RWPE1 (cell line): ENCODE results near the gene ADIPOR2.
"Not testable (repeated sequence)": the region's sequence is repeated elsewhere in the genome, so short reads cannot be mapped to it uniquely, and the experiment has no call there.

Source experiments
- CTCF ChIA-PET: fragments of 350-600 bp; sonication (Branson Sonifier 250); formaldehyde crosslinking; extraction: SDS; loops from one replicate; lab custom pipeline; 2021; lab: Yijun Ruan, JAX
- POLR2A ChIA-PET: fragments of 400-600 bp; formaldehyde crosslinking; extraction: SDS; loops from one replicate; lab custom pipeline; 2020; ENCODE audit warnings: antibody characterized with exemption; ENCODE audit not compliant: low non-redundant PET; lab: Yijun Ruan, JAX
- DNase-seq: peaks from one replicate; pipeline ENCODE4 v3.0.0; 2012; ENCODE audit warnings: low spot score
- H3K27ac ChIP-seq: fragments of 450-650 bp; 2 replicates; pipeline ENCODE4 v1.5.1; 2017
- TF ChIP-seq, protein P1 (sequence below): fragments of 450-650 bp; conservative IDR thresholded peaks from 2 replicates; pipeline ENCODE4 v1.5.1; 2017; ENCODE audit warnings: low read depth, mild to moderate bottlenecking

The ADIPOR2 gene

DNA sequence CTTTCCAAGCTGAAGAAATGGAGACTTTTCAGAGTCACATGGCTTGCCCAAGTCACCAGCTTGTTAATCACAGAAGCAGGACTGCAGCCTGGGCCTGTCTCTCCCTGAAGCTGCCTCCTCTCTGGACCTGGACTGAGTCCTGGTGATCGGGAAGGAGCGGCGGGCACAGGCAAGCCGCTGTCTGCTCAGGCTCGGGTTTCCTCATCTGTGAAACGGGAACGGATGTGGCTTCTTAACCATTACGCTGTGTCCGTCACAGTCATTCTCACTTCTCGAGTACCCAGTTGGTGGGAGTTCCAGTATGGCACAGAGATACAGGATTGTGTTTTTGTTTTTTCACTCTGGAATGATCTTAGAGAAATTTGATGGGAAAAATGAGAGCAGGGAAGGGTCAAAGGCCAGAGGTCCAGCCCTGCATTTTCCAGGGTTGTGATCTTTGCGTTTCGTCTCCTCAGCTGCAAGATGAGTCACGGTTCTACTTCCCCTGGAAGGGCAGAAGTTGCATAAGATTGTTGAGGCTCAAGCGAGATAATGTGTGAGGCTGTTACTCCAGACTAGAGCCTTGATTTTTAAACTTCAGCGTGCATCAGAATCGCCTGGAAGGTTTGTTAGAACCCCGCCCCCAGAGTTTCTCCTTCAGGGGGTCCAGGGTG, 121.9 kb downstream of the ADIPOR2 start:
- ChIA-PET POLR2A (no interaction called here), CTCF (interaction anchor here (0.7 to 0.8 kb wide), 2 partner anchors 17 to 582 kb away, joined by 3 read pairs; no protein-coding TSS in a partner anchor)
- no peak for DNase-seq
- TF ChIP-seq, protein P1, sequence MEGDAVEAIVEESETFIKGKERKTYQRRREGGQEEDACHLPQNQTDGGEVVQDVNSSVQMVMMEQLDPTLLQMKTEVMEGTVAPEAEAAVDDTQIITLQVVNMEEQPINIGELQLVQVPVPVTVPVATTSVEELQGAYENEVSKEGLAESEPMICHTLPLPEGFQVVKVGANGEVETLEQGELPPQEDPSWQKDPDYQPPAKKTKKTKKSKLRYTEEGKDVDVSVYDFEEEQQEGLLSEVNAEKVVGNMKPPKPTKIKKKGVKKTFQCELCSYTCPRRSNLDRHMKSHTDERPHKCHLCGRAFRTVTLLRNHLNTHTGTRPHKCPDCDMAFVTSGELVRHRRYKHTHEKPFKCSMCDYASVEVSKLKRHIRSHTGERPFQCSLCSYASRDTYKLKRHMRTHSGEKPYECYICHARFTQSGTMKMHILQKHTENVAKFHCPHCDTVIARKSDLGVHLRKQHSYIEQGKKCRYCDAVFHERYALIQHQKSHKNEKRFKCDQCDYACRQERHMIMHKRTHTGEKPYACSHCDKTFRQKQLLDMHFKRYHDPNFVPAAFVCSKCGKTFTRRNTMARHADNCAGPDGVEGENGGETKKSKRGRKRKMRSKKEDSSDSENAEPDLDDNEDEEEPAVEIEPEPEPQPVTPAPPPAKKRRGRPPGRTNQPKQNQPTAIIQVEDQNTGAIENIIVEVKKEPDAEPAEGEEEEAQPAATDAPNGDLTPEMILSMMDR, result no peak
- H3K27ac ChIP-seq, result no peak overlapping the region

DNA sequence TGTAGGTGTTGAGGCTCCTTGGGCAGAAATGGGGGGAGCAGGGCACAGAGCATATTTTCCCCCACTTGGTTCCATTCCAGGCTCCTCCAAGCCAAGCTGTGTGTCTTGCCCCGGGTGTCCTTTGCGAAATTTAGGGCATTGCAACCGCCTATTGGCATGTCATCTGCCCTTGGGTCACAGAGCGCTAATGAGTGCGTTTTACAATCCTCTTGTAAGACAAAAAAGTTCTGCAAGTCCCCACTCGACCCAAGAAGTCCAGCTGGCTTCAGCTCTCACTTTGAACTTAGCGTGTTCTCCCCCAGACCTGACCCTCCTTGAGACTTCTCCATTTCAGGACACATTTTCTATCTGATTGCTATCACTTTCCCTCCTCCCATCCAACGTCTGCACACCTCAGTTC, 123.4 kb downstream of the ADIPOR2 start:
- TF ChIP-seq, protein P1, result no peak
- POLR2A ChIA-PET, result no interaction called here
- CTCF ChIA-PET, result interaction anchor here (0.6 kb wide), 1 partner anchor 310 kb away, joined by 3 read pairs; no protein-coding TSS in a partner anchor
- no peak for DNase-seq
- H3K27ac ChIP-seq, result no peak overlapping the region

DNA sequence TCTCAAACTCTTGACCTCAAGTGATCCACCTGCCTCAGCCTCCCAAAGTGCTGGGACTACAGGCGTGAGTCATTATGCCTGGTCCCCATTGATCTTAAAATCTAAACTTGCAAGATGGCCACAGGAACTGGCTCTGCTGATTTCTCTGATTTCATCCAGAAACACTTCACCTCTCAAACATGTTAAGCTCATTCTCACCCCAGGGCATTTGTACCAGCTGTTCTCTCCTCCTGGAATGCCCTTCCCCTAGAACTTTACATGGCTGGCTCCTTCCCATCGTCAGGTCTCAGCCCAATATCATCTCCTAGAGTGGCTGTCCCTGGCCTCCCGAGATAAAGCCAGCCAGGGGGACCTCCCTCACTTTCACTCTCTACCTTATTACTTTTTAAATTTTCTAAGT, 124.2 kb downstream of the ADIPOR2 start:
- no peak overlapping the region for H3K27ac ChIP-seq
- POLR2A ChIA-PET, result no interaction called here
- no peak for DNase-seq
- TF ChIP-seq, protein P1, result no peak
- CTCF ChIA-PET, result interaction anchor here (0.6 kb wide), 1 partner anchor 1205 kb away, joined by 4 read pairs; no protein-coding TSS in a partner anchor

DNA sequence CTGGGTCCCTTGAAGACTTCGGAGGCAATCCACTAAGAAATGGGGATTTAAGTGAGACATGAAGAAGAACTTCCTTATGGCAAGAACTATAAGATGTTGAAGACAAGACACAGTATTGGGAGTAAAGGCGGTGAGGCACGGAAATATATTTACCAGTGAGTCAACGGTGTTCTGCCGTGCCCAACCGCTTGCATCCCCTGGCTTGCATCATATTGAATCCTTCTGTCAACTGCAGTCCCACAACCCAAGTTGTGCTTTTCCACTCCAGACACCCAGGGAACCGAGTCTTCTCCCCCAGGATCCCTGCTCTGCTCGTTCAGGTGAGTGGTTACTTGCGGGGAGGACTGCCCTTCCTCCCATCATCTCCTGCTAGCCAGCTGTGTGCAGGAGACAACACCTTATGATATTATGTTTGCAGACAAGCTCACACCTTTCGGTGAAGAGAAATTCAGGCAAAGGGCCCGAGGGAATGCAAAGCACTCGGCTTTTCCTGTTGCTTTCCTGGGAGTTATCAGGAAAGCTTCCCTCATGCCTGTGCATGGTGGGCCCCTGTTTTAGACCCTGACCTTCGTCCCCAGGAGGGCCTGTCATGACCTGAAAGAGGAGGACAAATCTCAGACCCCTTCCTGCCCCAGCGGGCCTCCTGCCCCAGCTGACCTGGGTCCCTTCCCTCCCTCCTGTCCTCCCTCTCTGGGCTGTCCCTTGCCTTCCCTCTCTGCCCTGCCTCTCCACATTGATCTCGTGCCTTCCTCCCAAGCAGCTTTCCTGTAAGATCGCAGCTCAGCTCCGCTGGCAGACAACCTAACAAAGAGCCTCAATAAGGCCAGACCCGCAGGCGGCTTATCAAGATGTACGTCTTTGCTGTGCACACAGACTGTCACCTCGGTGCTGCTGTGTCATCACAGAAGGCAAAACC, 125.2 kb downstream of the ADIPOR2 start:
- ChIA-PET POLR2A (no interaction called here), CTCF (interaction anchor here (0.5 kb wide), 1 partner anchor 85 kb away, joined by 7 read pairs; no protein-coding TSS in a partner anchor)
- TF ChIP-seq, protein P1, result no peak
- no peak overlapping the region for H3K27ac ChIP-seq
- no peak for DNase-seq

DNA sequence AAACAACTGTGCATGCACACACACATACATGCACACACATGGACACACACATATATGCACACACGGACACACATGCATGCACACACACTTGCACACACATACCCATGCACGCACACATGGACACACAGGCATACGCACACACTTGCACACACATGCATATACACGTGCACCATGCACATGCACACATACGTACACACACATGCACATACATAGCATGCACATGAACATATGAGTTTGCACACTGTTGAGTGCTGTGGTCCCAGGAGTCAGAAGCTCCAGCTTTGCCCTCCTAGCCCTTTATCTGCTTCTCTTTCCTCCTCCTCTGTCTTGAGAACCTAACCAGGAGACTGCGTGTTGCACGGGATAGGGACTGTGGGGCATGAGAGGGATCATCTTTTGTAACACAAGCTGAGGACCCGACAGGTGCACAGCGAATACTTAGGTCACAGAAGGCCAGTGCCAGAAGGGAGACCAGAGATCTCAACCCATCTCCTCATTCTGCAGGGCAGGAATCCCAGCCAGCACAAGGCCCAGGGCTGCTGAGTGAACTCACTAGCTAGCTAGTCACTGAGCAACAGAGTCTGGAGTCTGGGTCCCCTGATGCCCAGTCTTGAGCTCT, 126.0 kb downstream of the ADIPOR2 start:
- ChIA-PET POLR2A (no interaction called here), CTCF (interaction anchor here (0.5 kb wide), 1 partner anchor 84 kb away, joined by 7 read pairs; no protein-coding TSS in a partner anchor)
- TF ChIP-seq, protein P1, result no peak
- H3K27ac ChIP-seq, result no peak overlapping the region
- DNase-seq, result no peak

DNA sequence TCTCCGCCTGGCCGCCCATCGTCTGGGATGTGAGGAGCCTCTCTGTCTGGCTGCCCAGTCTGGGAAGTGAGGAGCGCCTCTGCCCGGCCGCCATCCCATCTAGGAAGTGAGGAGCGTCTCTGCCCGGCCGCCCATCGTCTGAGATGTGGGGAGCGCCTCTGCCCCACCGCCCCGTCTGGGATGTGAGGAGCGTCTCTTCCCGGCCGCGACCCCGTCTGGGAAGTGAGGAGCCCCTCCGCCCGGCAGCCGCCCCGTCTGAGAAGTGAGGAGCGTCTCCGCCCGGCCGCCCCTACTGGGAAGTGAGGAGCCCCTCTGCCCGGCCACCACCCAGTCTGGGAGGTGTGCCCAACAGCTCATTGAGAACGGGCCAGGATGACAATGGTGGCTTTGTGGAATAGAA, 127.1 kb downstream of the ADIPOR2 start:
- CTCF ChIA-PET, POLR2A ChIA-PET, H3K27ac ChIP-seq, DNase-seq: not testable (repeated sequence)
